Spleen (tissue), 11 donors: ENCODE data around the gene MYO3B. TPM values are rescaled to one million over a fixed set of nuclear protein-coding genes. Genes with fewer than 3 reads are reported as not detected.

ENCODE experiments used
- DNase-seq: peaks from one replicate; pipeline ENCODE4 v3.0.0-alpha.2; 2020
- H3K27ac ChIP-seq, 8 donors: fragments of 200-600 bp; sonication (generic) in 7 of 8; 1 replicate in 4 of 8; 2 replicates in 4 of 8; pipeline versions ENCODE4 v1.5.0 to v1.8.0; 2016 to 2021; ENCODE audit warnings: inconsistent platforms in 4 of 8, mild to moderate bottlenecking in 4 of 8, moderate library complexity in 1 of 8
- H3K27me3 ChIP-seq, 7 donors: fragments of 200-600 bp; sonication (generic) in 6 of 7; replicated peaks in 1 of 7; 1 replicate in 4 of 7; 2 replicates in 3 of 7; pipeline versions ENCODE4 v1.5.0 to v1.8.0; 2016 to 2021; ENCODE audit warnings: inconsistent platforms in 3 of 7, mild to moderate bottlenecking in 1 of 7
- H3K36me3 ChIP-seq, 6 donors: fragments of 200-600 bp; sonication (generic) in 5 of 6; 1 replicate in 4 of 6; 2 replicates in 2 of 6; pipeline versions ENCODE4 v1.5.0 to v1.8.0; 2016 to 2021; ENCODE audit warnings: inconsistent platforms in 2 of 6
- H3K4me1 ChIP-seq, 6 donors: fragments of 200-600 bp; sonication (generic) in 5 of 6; 1 replicate in 3 of 6; 2 replicates in 3 of 6; pipeline versions ENCODE4 v1.5.0 to v1.8.0; 2016 to 2021; ENCODE audit warnings: inconsistent platforms in 3 of 6
- H3K4me3 ChIP-seq, 8 donors: fragments of 200-600 bp; sonication (generic) in 7 of 8; 1 replicate in 4 of 8; 2 replicates in 4 of 8; pipeline versions ENCODE4 v1.5.0 to v1.8.0; 2016 to 2021; ENCODE audit warnings: inconsistent platforms in 4 of 8, mild to moderate bottlenecking in 4 of 8, moderate library complexity in 2 of 8
- H3K9me3 ChIP-seq, 8 donors: fragments of 200-600 bp; sonication (generic) in 7 of 8; 1 replicate in 4 of 8; 2 replicates in 4 of 8; pipeline versions ENCODE4 v1.5.0 to v1.8.0; 2016 to 2021; ENCODE audit warnings: inconsistent platforms in 4 of 8
- POLR2A ChIP-seq, 3 donors: fragments of 450-650 bp; IDR thresholded peaks; one replicate each; pipeline ENCODE4 v1.5.1; 2017; ENCODE audit warnings: antibody characterized with exemption in 3 of 3, mild to moderate bottlenecking in 1 of 3
- POLR2AphosphoS5 ChIP-seq, 3 donors: sonication (generic); formaldehyde crosslinking; IDR thresholded peaks; one replicate each; pipeline ENCODE4 v1.5.1; 2017; ENCODE audit warnings: antibody characterized with exemption in 3 of 3
- WGBS, 5 donors: extraction: QIAGEN DNeasy Blood & Tissue Kit in 3 of 5; methylation state at CpG; one replicate each; pipeline versions ENCODE4 v1.1.5 to v1.1.7; 2013 to 2018; 5-methylcytosine and 5-hydroxymethylcytosine counted together
- intact Hi-C: fragments of 100-400 bp; cut with DNase I; formaldehyde crosslinking; loops from one replicate; pipeline ENCODE4 v1.15.0; 2023; ENCODE audit warnings: low total_unique reads
- polyA plus RNA-seq, 3 donors: library from polyadenylated mRNA; stranded (reverse); fragments of 200-250 nt; gene quantifications; one replicate each; pipeline ENCODE4 v1.2.1, GENCODE V29; 2013
- total RNA-seq, 7 donors: library from RNA; depleted of rRNA in 3 of 7; stranded (reverse); fragments of >200 nt in 3 of 7; fragmentation: NEBNext Ultra II Directional in 4 of 7; extraction: Animal tissue kit (Norgen Biotek cat#: 25700) in 4 of 7; gene quantifications; one replicate each; pipeline versions ENCODE4 v1.1.0 to v1.2.1, GENCODE V29; 2016 to 2021
- TF ChIP-seq, protein P1 (sequence below), 11 experiments: fragments of 200-600 bp in 7 of 11; fragments of 450-650 bp in 4 of 11; sonication (generic) in 4 of 11; IDR thresholded peaks in 8 of 11; conservative IDR thresholded peaks in 3 of 11; 1 replicate in 7 of 11; 2 replicates in 4 of 11; pipeline versions ENCODE4 v1.4.0 to v1.8.0; 2016 to 2021; ENCODE audit warnings: antibody characterized with exemption in 11 of 11, inconsistent platforms in 4 of 11, mild to moderate bottlenecking in 1 of 11
- donor health status: healthy with polysubstance abuse.
- donor health status: DM: no; HTN: no; CAD: no; lungs with moderate emphysema.
- donor health status: DM: no; HTN: no; CAD: no.
- donor health status: Bipolar disorder and iron deficiency.
- donor health status: healthy.
- donor health status: DM: no; HTN: no; CAD: no.
- donor health status: DM: yes; HTN: yes; CAD: no.

MYO3B gene
- total and polyA plus RNA-seq, 10 donors: 0.03 to 2.0 (median 0.58) TPM; not detected in 4

DNA sequence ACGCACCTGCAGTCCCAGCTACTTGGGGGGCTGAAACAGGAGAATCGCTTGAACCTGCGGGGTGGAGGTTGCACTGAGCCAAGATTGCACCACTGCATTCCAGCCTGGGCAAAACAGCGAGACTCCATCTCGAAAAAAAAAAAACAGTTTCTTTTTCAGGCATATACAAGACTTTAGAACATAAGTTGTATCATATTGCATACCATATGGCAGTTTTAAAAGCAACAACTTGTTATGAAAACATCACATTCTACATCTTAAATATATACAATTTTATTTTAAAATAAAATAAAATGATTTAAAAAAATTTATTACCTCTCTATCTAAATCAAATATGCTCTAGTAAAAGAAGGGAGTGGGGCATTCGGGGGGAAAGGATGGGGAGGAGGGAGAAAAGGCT, 497.8 kb downstream of the MYO3B start:
- no peaks in the 10 kb centered on the region for H3K36me3 ChIP-seq
- WGBS, 5 donors: 79 to 94% (median 88%) methylated on average over 6 of the region's 6 CpGs
- peaks cover 0 to 5% (median 0%) of the 10 kb centered on the region in 7 donors for H3K27me3 ChIP-seq
- no peak for DNase-seq
- no peaks in the 10 kb centered on the region for H3K9me3 ChIP-seq
- intact Hi-C loops: no loop called here
- TF ChIP-seq POLR2A (IDR thresholded peaks at IDR 0.05) (no peak), POLR2AphosphoS5 (IDR thresholded peaks at IDR 0.05) (no peak)
- TF ChIP-seq, protein P1, sequence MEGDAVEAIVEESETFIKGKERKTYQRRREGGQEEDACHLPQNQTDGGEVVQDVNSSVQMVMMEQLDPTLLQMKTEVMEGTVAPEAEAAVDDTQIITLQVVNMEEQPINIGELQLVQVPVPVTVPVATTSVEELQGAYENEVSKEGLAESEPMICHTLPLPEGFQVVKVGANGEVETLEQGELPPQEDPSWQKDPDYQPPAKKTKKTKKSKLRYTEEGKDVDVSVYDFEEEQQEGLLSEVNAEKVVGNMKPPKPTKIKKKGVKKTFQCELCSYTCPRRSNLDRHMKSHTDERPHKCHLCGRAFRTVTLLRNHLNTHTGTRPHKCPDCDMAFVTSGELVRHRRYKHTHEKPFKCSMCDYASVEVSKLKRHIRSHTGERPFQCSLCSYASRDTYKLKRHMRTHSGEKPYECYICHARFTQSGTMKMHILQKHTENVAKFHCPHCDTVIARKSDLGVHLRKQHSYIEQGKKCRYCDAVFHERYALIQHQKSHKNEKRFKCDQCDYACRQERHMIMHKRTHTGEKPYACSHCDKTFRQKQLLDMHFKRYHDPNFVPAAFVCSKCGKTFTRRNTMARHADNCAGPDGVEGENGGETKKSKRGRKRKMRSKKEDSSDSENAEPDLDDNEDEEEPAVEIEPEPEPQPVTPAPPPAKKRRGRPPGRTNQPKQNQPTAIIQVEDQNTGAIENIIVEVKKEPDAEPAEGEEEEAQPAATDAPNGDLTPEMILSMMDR (IDR thresholded peaks at IDR 0.05 in 8 of 11, conservative IDR thresholded peaks at IDR 0.05 in 3 of 11): no peak
- H3K27ac ChIP-seq: no peak overlapping the region
- H3K4me1 ChIP-seq: no peaks in the 10 kb centered on the region
- no peak overlapping the region for H3K4me3 ChIP-seq

DNA sequence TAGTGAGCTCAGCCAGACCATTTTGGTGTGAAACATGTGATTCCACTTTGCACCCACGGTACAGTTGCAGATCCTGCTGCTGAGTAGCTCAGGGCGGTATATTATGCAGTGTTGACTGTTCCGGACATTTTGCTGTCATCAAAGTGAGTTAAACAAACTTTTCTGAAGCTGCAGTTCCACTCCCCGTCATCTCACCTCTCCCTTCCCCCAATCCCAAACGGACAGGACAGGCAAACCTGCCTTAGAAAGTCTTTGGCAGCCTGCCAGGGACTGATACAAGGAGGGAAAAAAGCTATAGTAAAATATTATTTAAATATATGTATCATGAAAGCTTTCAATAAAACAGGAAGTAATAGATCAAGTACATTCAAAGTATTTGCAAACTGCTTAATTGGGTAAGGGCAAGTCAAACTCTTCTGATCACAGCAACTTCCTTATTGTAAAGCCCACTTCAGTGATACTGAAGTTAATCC, 501.7 kb downstream of the MYO3B start:
- DNase-seq: no peak
- Histone ChIP-seq H3K27ac (no peak overlapping the region), H3K36me3 (no peaks in the 10 kb centered on the region), H3K9me3 (no peaks in the 10 kb centered on the region), H3K4me1 (no peaks in the 10 kb centered on the region), H3K4me3 (no peak overlapping the region), H3K27me3 (peaks cover 0 to 19% (median 0%) of the 10 kb centered on the region in 7 donors)
- TF ChIP-seq POLR2A (IDR thresholded peaks at IDR 0.05): no peak
- TF ChIP-seq, protein P1 (IDR thresholded peaks at IDR 0.05 in 8 of 11, conservative IDR thresholded peaks at IDR 0.05 in 3 of 11): no peak
- no peak for TF ChIP-seq POLR2AphosphoS5 (IDR thresholded peaks at IDR 0.05)
- intact Hi-C loops: no loop called here
- WGBS, 5 donors: 32 to 53% (median 51%) methylated on average over 5 of the region's 5 CpGs

DNA sequence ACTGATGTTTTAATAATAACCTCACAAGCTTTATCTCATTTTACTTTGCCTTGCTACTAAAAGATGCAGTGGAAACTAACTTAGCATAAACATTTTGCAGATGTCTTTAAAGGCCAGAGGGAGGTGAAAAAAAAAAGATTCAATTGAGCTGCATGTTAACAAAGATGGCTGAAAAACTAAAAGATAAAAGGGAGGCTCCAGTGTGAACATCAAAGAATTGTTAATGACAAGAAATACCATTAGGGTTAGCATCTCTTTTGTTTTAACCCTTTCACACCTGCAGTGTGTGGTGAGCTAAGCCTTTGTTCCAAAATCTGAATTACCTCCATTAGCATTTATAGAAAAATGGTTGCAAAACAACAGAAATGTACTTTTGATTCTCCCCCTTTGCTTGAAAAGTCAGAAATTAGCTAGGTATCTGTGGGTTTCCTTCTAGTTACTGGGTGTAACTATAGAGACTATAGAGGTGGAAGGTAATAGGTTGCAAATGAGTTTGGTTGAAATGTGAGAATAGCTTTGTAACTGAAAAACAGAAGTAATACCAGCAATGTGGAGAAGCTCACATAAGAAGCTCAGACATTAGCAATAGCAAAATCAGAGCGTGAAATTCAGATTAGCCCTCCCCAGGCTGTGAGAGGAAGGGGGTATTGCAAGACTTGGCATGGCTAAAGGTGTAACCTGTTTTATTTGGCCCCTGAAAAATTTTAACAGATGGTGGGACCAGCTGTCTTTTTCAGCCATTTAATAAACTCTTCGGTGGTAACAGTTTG, 502.4 kb downstream of the MYO3B start:
- 63 to 74% (median 72%) methylated on average over 2 of the region's 2 CpGs for WGBS, 5 donors
- Histone ChIP-seq H3K27me3 (peaks cover 0 to 19% (median 0%) of the 10 kb centered on the region in 7 donors), H3K4me1 (no peaks in the 10 kb centered on the region), H3K27ac (no peak overlapping the region), H3K36me3 (no peaks in the 10 kb centered on the region), H3K4me3 (no peak overlapping the region), H3K9me3 (no peaks in the 10 kb centered on the region)
- intact Hi-C loops: no loop called here
- DNase-seq: no peak
- TF ChIP-seq POLR2AphosphoS5 (IDR thresholded peaks at IDR 0.05) (no peak), POLR2A (IDR thresholded peaks at IDR 0.05) (no peak)
- TF ChIP-seq, protein P1 (IDR thresholded peaks at IDR 0.05 in 8 of 11, conservative IDR thresholded peaks at IDR 0.05 in 3 of 11): no peak

DNA sequence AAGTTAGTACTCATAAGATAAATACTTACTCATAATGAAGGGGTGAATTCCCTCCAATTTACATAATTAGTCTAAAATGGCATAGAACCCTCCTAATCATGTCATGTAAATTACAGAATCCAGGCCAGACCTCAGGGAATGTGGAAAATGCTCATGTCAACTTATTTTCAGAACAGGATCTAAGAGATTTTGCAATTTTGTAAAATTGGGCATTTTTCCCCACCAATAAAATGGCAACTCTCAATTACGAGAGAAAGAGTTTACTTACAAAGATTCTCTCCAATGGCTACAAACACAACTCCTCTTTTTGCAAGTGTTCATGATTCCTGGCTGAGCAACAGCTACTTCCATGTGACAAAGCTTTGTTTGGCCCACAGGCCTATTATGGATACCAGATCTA, 503.4 kb downstream of the MYO3B start:
- intact Hi-C loops: no loop called here
- H3K4me3 ChIP-seq: no peak overlapping the region
- WGBS, 5 donors: 82 to 95% (median 93%) methylated on average over 1 of the region's 1 CpG
- H3K27ac ChIP-seq: no peak overlapping the region
- no peaks in the 10 kb centered on the region for H3K36me3 ChIP-seq
- DNase-seq: no peak
- H3K9me3 ChIP-seq: no peaks in the 10 kb centered on the region
- TF ChIP-seq POLR2AphosphoS5 (IDR thresholded peaks at IDR 0.05): no peak
- TF ChIP-seq, protein P1 (IDR thresholded peaks at IDR 0.05 in 8 of 11, conservative IDR thresholded peaks at IDR 0.05 in 3 of 11): no peak
- TF ChIP-seq POLR2A (IDR thresholded peaks at IDR 0.05): no peak
- no peaks in the 10 kb centered on the region for H3K4me1 ChIP-seq
- H3K27me3 ChIP-seq: peaks cover 0 to 19% (median 0%) of the 10 kb centered on the region in 7 donors
